MM.1S (cell line): ENCODE data around the gene SKIC2.
A peak's percentile ranks its signal among the peaks of the same experiment; 100 is the strongest.

ENCODE experiments used
- DNase-seq: peaks from one replicate; pipeline ENCODE4 v3.0.0-alpha.2; 2015
- H2AFZ ChIP-seq: fragments of 300-600 bp; sonication (generic); 2 replicates; pipeline ENCODE4 v1.6.0; 2016; ENCODE audit warnings: antibody characterized with exemption, low read length
- H3F3A ChIP-seq: fragments of 300-600 bp; sonication (generic); 2 replicates; pipeline ENCODE4 v1.6.1; 2016; ENCODE audit warnings: mild to moderate bottlenecking, antibody characterized with exemption, low read length, moderate library complexity, mixed read lengths; ENCODE audit not compliant: insufficient read depth
- H3K27ac ChIP-seq: fragments of 300-600 bp; sonication (generic); 2 replicates; pipeline ENCODE4 v1.5.1; 2016; ENCODE audit warnings: mild to moderate bottlenecking, low read length
- H3K27me3 ChIP-seq: fragments of 300-600 bp; sonication (generic); replicated peaks from 2 replicates; pipeline ENCODE4 v1.6.0; 2016; ENCODE audit warnings: low read length; ENCODE audit not compliant: insufficient read depth
- H3K36me3 ChIP-seq: fragments of 300-600 bp; sonication (generic); replicated peaks from 2 replicates; pipeline ENCODE4 v1.6.1; 2016; ENCODE audit warnings: mild to moderate bottlenecking, low read length, mixed read lengths; ENCODE audit not compliant: insufficient read depth
- H3K4me1 ChIP-seq: fragments of 300-600 bp; sonication (generic); 2 replicates; pipeline ENCODE4 v1.6.1; 2016; ENCODE audit warnings: low read length, mixed read lengths
- H3K4me2 ChIP-seq: fragments of 300-600 bp; sonication (generic); 2 replicates; pipeline ENCODE4 v1.6.0; 2016; ENCODE audit warnings: low read depth, low read length
- H3K4me3 ChIP-seq: fragments of 300-600 bp; sonication (generic); 2 replicates; pipeline ENCODE4 v1.5.1; 2016; ENCODE audit warnings: low read length, mixed read lengths
- H3K79me2 ChIP-seq: fragments of 300-600 bp; sonication (generic); 2 replicates; pipeline ENCODE4 v1.6.1; 2016; ENCODE audit warnings: mixed run types, low read length, mixed read lengths
- H3K9ac ChIP-seq: fragments of 300-600 bp; sonication (generic); 2 replicates; pipeline ENCODE4 v1.6.1; 2016; ENCODE audit warnings: low read length, mixed read lengths
- H3K9me2 ChIP-seq: fragments of 300-600 bp; sonication (generic); replicated peaks from 2 replicates; pipeline ENCODE4 v1.6.1; 2016; ENCODE audit warnings: mild to moderate bottlenecking, low read length, mixed read lengths; ENCODE audit not compliant: insufficient read depth
- H3K9me3 ChIP-seq: fragments of 300-600 bp; sonication (generic); replicated peaks from 2 replicates; pipeline ENCODE4 v1.6.1; 2016; ENCODE audit warnings: mild to moderate bottlenecking, low read length, mixed read lengths; ENCODE audit not compliant: insufficient read depth
- H4K20me1 ChIP-seq: fragments of 300-600 bp; sonication (generic); 2 replicates; pipeline ENCODE4 v1.6.1; 2016; ENCODE audit warnings: mild to moderate bottlenecking, low read length, moderate library complexity, mixed read lengths; ENCODE audit not compliant: insufficient read depth
- EZH2 ChIP-seq: fragments of 300-600 bp; sonication (generic); optimal IDR thresholded peaks from 2 replicates; pipeline ENCODE3; 2017; ENCODE audit warnings: low read depth, mild to moderate bottlenecking, antibody characterized with exemption, low read length, mixed read lengths
- EZH2phosphoT487 ChIP-seq: fragments of 300-600 bp; sonication (generic); IDR thresholded peaks from 2 replicates; pipeline ENCODE4 v1.6.1; 2018; ENCODE audit warnings: antibody characterized with exemption, low read length
- TF ChIP-seq, protein P1 (sequence below): fragments of 300-600 bp; sonication (generic); IDR thresholded peaks from 2 replicates; pipeline ENCODE4 v1.5.1; 2016; ENCODE audit warnings: antibody characterized with exemption, low read length, mixed read lengths

The SKIC2 gene

GRCh38 chr6:31968791-31969711 lies 10.1 kb downstream of the SKIC2 start:
- H3K36me3 ChIP-seq, result no peaks in the 10 kb centered on the region

DNA sequence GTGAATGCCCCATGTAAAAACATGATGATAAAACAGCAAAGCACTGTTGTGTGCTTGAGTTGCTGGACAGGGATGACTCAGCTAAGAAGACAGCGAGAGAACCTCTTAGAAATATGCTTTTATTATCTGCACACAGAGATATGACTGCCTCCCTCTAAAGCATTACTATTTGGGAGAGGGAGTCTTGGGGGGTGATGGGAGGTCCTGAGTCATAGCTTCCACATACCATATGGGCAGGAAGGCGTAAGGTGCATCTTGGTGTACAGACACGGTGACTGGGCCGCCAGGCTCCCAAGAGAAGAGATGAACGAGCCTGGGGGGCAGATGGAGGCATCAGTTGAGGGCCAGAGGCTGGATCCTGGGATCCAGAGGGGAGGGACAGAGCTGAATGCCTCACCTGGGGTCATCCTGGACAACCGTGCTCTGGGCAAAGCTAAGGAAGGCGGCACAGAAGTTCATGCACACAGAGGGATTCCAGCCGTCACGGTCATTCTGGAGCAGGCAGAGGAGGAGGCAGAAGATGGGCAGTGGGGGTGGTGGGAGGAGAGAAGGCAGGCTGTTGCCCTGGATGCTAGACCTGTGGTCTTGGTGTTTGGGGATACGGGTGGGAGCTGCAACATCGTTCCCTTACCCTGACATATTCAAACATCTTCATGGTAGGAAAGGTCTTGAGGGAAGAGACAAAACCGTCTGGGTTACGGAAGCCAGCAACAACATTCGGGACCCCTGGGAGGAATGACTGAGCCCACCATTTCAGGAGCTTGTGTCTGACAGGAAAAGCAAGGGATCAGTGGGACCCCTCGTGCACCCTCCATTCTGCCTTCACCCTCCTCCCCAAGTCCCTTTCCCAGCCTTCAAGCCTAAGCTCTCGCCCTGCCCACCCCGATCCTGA lies 11.0 kb downstream of the SKIC2 start:
- Histone ChIP-seq H3K4me3 (no peak overlapping the region), H4K20me1 (no peaks in the 10 kb centered on the region), H3K27me3 (no peaks in the 10 kb centered on the region), H3K4me2 (no peak overlapping the region), H3K9me3 (no peaks in the 10 kb centered on the region), H2AFZ (no peak overlapping the region), H3K4me1 (peaks cover 6% of the 10 kb centered on the region; the same call in 1 of the 2 replicates), H3F3A (peaks cover 11% of the 10 kb centered on the region), H3K36me3 (no peaks in the 10 kb centered on the region), H3K27ac (no peak overlapping the region), H3K9ac (no peak overlapping the region), H3K9me2 (no peaks in the 10 kb centered on the region), H3K79me2 (peaks cover 25% of the 10 kb centered on the region)
- no peak for DNase-seq
- TF ChIP-seq EZH2, result no peak
- TF ChIP-seq, protein P1, sequence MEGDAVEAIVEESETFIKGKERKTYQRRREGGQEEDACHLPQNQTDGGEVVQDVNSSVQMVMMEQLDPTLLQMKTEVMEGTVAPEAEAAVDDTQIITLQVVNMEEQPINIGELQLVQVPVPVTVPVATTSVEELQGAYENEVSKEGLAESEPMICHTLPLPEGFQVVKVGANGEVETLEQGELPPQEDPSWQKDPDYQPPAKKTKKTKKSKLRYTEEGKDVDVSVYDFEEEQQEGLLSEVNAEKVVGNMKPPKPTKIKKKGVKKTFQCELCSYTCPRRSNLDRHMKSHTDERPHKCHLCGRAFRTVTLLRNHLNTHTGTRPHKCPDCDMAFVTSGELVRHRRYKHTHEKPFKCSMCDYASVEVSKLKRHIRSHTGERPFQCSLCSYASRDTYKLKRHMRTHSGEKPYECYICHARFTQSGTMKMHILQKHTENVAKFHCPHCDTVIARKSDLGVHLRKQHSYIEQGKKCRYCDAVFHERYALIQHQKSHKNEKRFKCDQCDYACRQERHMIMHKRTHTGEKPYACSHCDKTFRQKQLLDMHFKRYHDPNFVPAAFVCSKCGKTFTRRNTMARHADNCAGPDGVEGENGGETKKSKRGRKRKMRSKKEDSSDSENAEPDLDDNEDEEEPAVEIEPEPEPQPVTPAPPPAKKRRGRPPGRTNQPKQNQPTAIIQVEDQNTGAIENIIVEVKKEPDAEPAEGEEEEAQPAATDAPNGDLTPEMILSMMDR, result no peak
- no peak for TF ChIP-seq EZH2phosphoT487

More at GRCh38 chr6:31968791-31969711, 10.1 kb downstream of the SKIC2 start:
- Histone ChIP-seq H4K20me1 (no peaks in the 10 kb centered on the region), H3K4me2 (no peak overlapping the region), H3K79me2 (peaks cover 25% of the 10 kb centered on the region), H3K9me2 (no peaks in the 10 kb centered on the region), H3K9ac (no peak overlapping the region), H3F3A (peaks cover 11% of the 10 kb centered on the region), H3K27ac (no peak overlapping the region), H3K4me3 (no peak overlapping the region), H3K9me3 (no peaks in the 10 kb centered on the region), H3K4me1 (peaks cover 6% of the 10 kb centered on the region; the same call in 1 of the 2 replicates), H2AFZ (no peak overlapping the region), H3K27me3 (no peaks in the 10 kb centered on the region)
- no peak for DNase-seq
- TF ChIP-seq EZH2phosphoT487 (no peak), EZH2 (no peak)
- TF ChIP-seq, protein P1, result no peak

GRCh38 chr6:31970604-31971271 lies 11.8 kb downstream of the SKIC2 start:
- no peaks in the 10 kb centered on the region for H3K27me3 ChIP-seq
- peaks cover 6% of the 10 kb centered on the region; the same call in 1 of the 2 replicates for H3K4me1 ChIP-seq
- TF ChIP-seq, protein P1, result no peak
- no peak for TF ChIP-seq EZH2phosphoT487
- no peak for TF ChIP-seq EZH2
- no peaks in the 10 kb centered on the region for H3K9me2 ChIP-seq
- peak overlapping the region; percentile 89; the same call in 1 of the 2 replicates for H3K27ac ChIP-seq
- peaks cover 25% of the 10 kb centered on the region for H3K79me2 ChIP-seq
- H3K9ac ChIP-seq, result peak overlapping the region; percentile 94; the same call in 1 of the 2 replicates
- H3K4me2 ChIP-seq, result peak overlapping the region; percentile 98
- H4K20me1 ChIP-seq, result no peaks in the 10 kb centered on the region
- peak overlapping the region; percentile 88 for H3K4me3 ChIP-seq
- no peaks in the 10 kb centered on the region for H3K9me3 ChIP-seq
- H3K36me3 ChIP-seq, result no peaks in the 10 kb centered on the region
- DNase-seq, result no peak
- no peak overlapping the region for H2AFZ ChIP-seq
- peaks cover 11% of the 10 kb centered on the region for H3F3A ChIP-seq
